Stimulated activated CD4-positive, alpha-beta T cell treated with anti-CD3 and anti-CD28 coated beads, Interleukin-12 subunit alpha, Interleukin-12 subunit beta, amount 100 ng/mL, for 24 hours (primary cell): ENCODE results near the gene RRP1.

Experiments used
- DNase-seq, 2 experiments: peaks; one replicate each; pipeline ENCODE4 v3.0.0-alpha.2; 2020; ENCODE audit warnings: low read depth in 2 of 2

RRP1 gene

GRCh38 chr21:43801006-43801783 is 11.8 kb downstream of the RRP1 start:
- DNase-seq = no peak

- no peak for DNase-seq
Observed at GRCh38 chr21:43802713-43803313, 13.4 kb downstream of the RRP1 start.

- no peak for DNase-seq
Observed at GRCh38 chr21:43803558-43804300, 14.4 kb downstream of the RRP1 start.

GRCh38 chr21:43805275-43805800 is 16.0 kb downstream of the RRP1 start:
- DNase-seq = no peak

DNA sequence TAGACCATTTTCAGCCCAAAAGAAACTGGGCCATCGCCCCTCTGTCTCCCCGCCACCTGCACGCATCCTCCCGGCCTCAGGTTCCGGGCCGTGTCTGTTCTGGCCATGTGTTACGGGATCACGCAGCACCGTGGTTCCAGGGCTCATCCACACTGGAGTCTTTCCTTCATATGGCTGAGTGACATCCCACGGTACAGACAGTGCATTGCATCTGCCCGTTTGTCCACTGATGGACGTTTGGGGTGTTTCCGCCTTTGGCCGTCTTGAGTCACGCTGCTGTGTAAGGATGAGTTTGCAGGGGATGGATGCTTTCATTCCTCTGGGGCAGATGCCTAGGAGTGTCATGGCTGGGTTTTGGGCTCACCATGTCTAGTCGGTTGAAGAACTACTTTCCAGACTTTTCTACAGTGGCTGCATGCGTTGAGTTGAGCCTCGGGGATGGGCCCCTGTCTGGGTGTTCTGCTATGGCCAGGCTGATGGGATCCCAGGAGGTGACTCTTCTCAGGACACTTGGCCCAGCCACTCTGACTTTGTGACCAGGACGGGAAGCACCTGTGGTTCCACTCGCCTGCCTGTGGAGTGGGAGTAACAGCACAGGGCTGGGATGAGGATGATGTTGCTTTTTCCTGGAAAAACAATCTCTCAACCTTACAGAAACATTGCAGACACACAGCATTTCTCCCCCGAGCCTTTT is 16.8 kb downstream of the RRP1 start:
- no peak for DNase-seq

DNA sequence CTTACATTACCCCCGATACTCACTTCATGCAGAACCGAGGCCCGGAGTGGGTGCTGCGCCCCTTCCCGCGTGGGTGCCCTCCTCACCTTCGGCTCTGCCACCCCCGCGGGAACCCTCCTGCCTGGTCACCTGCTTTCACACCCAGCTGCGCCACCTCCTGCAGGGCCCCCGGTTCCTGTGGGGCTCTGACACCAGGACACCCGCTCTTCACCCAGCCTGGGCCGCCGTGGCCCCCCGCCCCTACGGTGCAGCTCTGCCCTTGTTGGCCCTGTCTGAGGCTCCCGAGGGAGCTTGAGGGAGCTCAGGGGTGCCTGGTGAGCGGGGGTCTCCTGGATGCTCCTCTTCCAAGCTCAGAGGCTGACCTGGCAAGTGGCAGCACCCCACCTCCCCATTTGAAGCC is 19.0 kb downstream of the RRP1 start:
- no peak for DNase-seq

- no peak for DNase-seq
Observed at GRCh38 chr21:43808832-43809251, 19.5 kb downstream of the RRP1 start.

GRCh38 chr21:43809346-43809799 is 20.0 kb downstream of the RRP1 start:
- DNase-seq = no peak

- no peak for DNase-seq
Observed at GRCh38 chr21:43809853-43810504, 20.6 kb downstream of the RRP1 start.

DNA sequence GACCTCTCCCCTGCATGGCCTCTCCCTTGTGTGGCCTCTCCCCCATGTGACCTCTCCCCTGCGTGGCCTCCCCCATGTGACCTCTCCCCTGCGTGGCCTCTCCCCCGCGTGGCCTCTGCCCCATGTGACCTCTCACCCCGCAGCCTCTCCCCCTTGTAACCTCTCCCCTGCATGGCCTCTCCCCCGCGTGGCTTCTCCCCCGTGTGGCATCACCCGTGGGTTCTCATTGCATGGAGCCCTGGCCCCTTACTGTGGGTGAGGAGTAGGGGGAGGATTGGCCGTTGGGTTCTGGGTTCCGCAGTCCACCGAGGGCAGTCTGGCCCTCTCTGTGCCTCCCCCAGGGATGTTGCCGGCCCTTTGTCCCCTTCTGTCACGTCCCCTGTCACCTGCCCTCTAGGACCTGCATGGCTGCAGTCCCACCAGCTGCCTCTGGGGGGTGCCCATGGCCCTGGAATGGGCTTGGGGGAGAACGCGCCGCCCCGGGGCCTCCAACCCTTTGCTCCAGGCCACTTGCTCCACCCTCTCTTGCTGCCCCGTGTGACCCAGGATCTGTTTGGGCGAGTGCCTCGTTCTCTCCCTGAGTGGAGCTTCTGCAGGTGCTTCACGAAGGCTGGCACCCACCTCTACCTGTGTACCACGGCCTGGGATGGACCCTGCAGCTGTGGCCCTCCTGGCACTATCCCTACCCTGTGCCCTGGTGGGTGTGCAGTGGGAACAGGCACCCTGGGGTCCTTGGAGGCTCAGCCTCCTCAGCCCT is 21.3 kb downstream of the RRP1 start:
- DNase-seq = peak; percentile 77 to 96

- no peak for DNase-seq
Observed at GRCh38 chr21:43811262-43812105, 22.1 kb downstream of the RRP1 start.

- DNase-seq = no peak
Observed at GRCh38 chr21:43812139-43812821, 22.9 kb downstream of the RRP1 start.

GRCh38 chr21:43812957-43813655 is 23.7 kb downstream of the RRP1 start:
- no peak for DNase-seq

- DNase-seq = no peak
Observed at GRCh38 chr21:43813656-43813980, 24.2 kb downstream of the RRP1 start.

DNA sequence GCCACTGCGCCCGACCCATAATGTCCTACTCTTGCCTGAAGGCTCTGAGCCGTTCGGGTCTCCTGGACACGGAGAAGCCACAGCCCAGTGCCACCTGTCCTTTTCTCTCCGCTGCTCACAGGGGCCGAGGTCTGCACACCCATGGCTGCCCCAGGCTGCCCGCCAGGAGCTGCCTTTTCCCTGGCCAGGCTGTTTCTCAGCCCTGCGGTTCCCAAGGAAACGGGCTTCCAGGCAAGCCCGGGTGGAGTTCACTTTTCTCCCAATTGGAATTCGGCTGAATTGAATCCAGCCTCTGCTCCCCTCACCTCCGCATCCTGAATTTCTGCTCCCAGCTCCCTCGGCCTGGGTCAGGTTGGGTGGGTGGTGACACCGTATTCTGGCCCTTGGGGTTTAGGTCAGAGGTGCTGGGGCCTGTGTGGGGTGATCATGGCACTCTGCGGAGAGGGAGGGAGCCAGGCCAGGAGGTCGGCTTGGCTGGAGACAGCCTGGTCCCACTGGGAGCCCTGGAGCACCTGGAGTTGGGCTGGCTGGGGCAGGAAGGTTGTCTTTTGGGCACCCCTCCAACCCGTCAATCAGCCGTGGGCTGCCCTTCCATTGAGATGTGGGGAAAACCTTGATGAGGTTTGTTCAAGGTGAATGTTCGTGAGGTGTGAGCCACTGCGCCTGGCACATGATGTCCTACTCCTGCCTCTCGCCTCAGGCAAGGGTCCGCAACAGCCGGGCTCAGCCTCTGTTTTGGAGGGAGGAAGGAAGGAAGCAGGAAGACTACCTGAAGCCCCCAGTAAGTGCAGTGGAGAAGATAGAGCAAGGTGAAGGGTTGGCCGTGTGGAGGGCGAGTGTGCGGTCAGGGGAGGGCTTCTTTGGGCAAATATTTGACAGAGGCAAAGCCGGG is 25.1 kb downstream of the RRP1 start:
- DNase-seq = no peak

DNA sequence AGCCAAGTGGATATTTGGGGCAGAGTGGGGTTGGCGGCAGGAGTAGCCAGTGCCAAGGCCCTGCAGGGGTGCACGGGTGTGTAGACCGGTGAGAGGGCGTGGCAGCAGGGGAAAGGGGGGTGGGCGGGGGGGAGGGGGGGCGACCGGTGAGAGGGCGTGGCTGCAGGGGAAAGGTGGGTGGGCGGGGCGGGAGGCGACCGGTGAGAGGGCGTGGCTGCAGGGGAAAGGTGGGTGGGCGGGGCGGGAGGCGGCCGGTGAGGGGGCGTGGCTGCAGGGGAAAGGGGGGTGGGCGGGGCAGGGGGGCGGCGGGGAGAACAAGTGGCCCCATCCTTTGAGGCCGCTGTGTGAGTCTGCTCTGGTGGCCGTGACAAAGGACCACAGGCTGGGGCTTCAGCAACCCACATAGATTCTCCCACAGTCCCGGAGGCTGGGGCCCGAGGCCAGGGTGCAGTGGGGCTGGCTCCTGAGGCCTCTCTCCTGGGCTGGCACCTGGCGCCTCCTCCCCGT is 25.8 kb downstream of the RRP1 start:
- DNase-seq = no peak

- DNase-seq = no peak
Observed at GRCh38 chr21:43815991-43816390, 26.6 kb downstream of the RRP1 start.
